ENCODE data around the gene PTPRU.

PTPRU gene

DNA sequence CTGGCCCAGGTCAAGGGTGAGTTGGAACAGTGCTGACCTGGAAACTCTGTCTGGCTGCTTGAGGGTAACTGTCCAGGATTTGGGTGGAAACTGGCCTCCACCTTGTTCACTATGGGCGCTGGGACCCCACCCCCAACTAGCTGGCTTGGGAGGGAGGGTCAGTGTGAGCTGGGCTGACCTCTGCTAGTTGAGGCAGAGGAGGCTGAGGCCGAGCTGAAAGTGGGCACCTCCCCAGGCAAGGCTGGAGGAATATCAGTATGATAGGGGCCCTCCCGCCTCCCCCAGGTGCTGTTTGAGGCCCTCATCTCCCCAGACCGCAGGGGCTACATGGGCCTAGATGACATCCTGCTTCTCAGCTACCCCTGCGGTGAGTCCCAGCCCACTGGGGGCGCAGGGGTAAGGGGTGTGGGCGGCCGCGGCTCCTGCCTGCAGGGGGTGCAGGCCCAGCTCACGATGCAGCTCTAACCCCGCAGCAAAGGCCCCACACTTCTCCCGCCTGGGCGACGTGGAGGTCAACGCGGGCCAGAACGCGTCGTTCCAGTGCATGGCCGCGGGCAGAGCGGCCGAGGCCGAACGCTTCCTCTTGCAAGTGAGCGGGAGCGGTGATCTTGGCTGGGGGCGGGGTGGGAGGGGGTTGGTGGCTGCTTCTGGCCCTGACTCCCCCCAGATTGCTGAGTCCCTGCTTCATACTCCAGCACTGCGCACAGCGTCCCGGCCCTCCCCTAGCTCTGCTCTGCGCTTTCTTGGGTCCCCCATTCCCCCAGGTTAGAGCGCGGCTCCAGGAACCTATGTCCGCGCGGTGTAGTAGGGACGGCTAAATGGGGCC, 22.9 kb downstream of the PTPRU start:
- TF ChIP-seq ZNF565 (CRISPR knock-in tag; conservative IDR thresholded peaks at IDR 0.05; ENCODE audit: low read depth) (no peak), ZFP30 (CRISPR knock-in tag; IDR thresholded peaks at IDR 0.05) (no peak), TOX (CRISPR knock-in tag; IDR thresholded peaks at IDR 0.05; ENCODE audit: borderline replicate concordance) (no peak), BACH2 (CRISPR knock-in tag; IDR thresholded peaks at IDR 0.05; ENCODE audit: borderline replicate concordance) (no peak), ZFP3 (CRISPR knock-in tag; IDR thresholded peaks at IDR 0.05) (no peak), ESRRG (CRISPR knock-in tag; IDR thresholded peaks at IDR 0.05) (no peak), ARNTL (CRISPR knock-in tag; IDR thresholded peaks at IDR 0.05; ENCODE audit: borderline replicate concordance, low read depth) (no peak), SNAI2 (CRISPR knock-in tag; IDR thresholded peaks at IDR 0.05) (no peak), PPARA (CRISPR knock-in tag; IDR thresholded peaks at IDR 0.05; ENCODE audit: borderline replicate concordance) (no peak), OSR1 (CRISPR knock-in tag; IDR thresholded peaks at IDR 0.05) (no peak)
- TF ChIP-seq, protein P1, sequence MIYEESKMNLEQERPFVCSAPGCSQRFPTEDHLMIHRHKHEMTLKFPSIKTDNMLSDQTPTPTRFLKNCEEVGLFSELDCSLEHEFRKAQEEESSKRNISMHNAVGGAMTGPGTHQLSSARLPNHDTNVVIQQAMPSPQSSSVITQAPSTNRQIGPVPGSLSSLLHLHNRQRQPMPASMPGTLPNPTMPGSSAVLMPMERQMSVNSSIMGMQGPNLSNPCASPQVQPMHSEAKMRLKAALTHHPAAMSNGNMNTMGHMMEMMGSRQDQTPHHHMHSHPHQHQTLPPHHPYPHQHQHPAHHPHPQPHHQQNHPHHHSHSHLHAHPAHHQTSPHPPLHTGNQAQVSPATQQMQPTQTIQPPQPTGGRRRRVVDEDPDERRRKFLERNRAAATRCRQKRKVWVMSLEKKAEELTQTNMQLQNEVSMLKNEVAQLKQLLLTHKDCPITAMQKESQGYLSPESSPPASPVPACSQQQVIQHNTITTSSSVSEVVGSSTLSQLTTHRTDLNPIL (CRISPR knock-in tag; IDR thresholded peaks at IDR 0.05; ENCODE audit: low read depth): no peak
- 0 out of 3 replicates have a peak, but pooled peaks have one; percentile 16 for ATAC-seq

GRCh38 chr1:29259802-29260441, 23.6 kb downstream of the PTPRU start:
- no peak for TF ChIP-seq RARB (CRISPR knock-in tag; IDR thresholded peaks at IDR 0.05)
- TF ChIP-seq ZC3H10 (CRISPR knock-in tag; IDR thresholded peaks at IDR 0.05): no peak
- no peak for TF ChIP-seq PPARA (CRISPR knock-in tag; IDR thresholded peaks at IDR 0.05; ENCODE audit: borderline replicate concordance)
- no peak for TF ChIP-seq BACH2 (CRISPR knock-in tag; IDR thresholded peaks at IDR 0.05; ENCODE audit: borderline replicate concordance)
- TF ChIP-seq ZNF70 (CRISPR knock-in tag; IDR thresholded peaks at IDR 0.05): no peak
- TF ChIP-seq ISL1 (CRISPR knock-in tag; IDR thresholded peaks at IDR 0.05): no peak
- TF ChIP-seq SNAI2 (CRISPR knock-in tag; IDR thresholded peaks at IDR 0.05): no peak
- no peak for TF ChIP-seq POU6F1 (CRISPR knock-in tag; IDR thresholded peaks at IDR 0.05; ENCODE audit: borderline replicate concordance, low read depth)
- TF ChIP-seq ESRRG (CRISPR knock-in tag; IDR thresholded peaks at IDR 0.05): no peak
- TF ChIP-seq ZFP3 (CRISPR knock-in tag; IDR thresholded peaks at IDR 0.05): no peak
- no peak for TF ChIP-seq TOX (CRISPR knock-in tag; IDR thresholded peaks at IDR 0.05; ENCODE audit: borderline replicate concordance)
- no peak for TF ChIP-seq ZFP30 (CRISPR knock-in tag; IDR thresholded peaks at IDR 0.05)
- TF ChIP-seq GLIS3 (CRISPR knock-in tag; IDR thresholded peaks at IDR 0.05): no peak
- no peak for TF ChIP-seq TSHZ2 (CRISPR knock-in tag; IDR thresholded peaks at IDR 0.05)
- ATAC-seq: peak; percentile 60

- no peak for ATAC-seq
- TF ChIP-seq TSHZ2 (CRISPR knock-in tag; IDR thresholded peaks at IDR 0.05) (no peak), ZNF70 (CRISPR knock-in tag; IDR thresholded peaks at IDR 0.05) (no peak), OSR1 (CRISPR knock-in tag; IDR thresholded peaks at IDR 0.05) (no peak), GLIS3 (CRISPR knock-in tag; IDR thresholded peaks at IDR 0.05) (no peak), PPARA (CRISPR knock-in tag; IDR thresholded peaks at IDR 0.05; ENCODE audit: borderline replicate concordance) (no peak), SNAI2 (CRISPR knock-in tag; IDR thresholded peaks at IDR 0.05) (no peak), TOX (CRISPR knock-in tag; IDR thresholded peaks at IDR 0.05; ENCODE audit: borderline replicate concordance) (no peak), TCF4 (CRISPR knock-in tag; IDR thresholded peaks at IDR 0.05; ENCODE audit: borderline replicate concordance) (no peak), ZFP3 (CRISPR knock-in tag; IDR thresholded peaks at IDR 0.05) (no peak), POU6F1 (CRISPR knock-in tag; IDR thresholded peaks at IDR 0.05; ENCODE audit: borderline replicate concordance, low read depth) (no peak), ZNF565 (CRISPR knock-in tag; conservative IDR thresholded peaks at IDR 0.05; ENCODE audit: low read depth) (no peak), ESRRG (CRISPR knock-in tag; IDR thresholded peaks at IDR 0.05) (no peak), ZFP30 (CRISPR knock-in tag; IDR thresholded peaks at IDR 0.05) (no peak)
- TF ChIP-seq, protein P2, sequence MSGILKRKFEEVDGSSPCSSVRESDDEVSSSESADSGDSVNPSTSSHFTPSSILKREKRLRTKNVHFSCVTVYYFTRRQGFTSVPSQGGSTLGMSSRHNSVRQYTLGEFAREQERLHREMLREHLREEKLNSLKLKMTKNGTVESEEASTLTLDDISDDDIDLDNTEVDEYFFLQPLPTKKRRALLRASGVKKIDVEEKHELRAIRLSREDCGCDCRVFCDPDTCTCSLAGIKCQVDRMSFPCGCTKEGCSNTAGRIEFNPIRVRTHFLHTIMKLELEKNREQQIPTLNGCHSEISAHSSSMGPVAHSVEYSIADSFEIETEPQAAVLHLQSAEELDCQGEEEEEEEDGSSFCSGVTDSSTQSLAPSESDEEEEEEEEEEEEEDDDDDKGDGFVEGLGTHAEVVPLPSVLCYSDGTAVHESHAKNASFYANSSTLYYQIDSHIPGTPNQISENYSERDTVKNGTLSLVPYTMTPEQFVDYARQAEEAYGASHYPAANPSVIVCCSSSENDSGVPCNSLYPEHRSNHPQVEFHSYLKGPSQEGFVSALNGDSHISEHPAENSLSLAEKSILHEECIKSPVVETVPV (CRISPR knock-in tag; IDR thresholded peaks at IDR 0.05): no peak
Measured at GRCh38 chr1:29260531-29260930, 24.2 kb downstream of the PTPRU start.

All from SK-N-SH treated with all-trans-retinoic acid at 6 μM for 48 hours (cell line).